Neural cell (in vitro differentiated cells): Measurements from ENCODE around the gene CAMLG.

Experiments
- CTCF ChIP-seq: fragments of 450-650 bp; IDR thresholded peaks from 2 replicates; pipeline ENCODE4 v1.5.1; 2014; ENCODE audit warnings: antibody characterized with exemption, mild to moderate bottlenecking, moderate library complexity; ENCODE audit not compliant: poor library complexity, severe bottlenecking
- EP300 ChIP-seq: fragments of 450-650 bp; conservative IDR thresholded peaks from 2 replicates; pipeline ENCODE4 v1.6.1; 2014; ENCODE audit warnings: antibody characterized with exemption, mild to moderate bottlenecking, moderate library complexity; ENCODE audit not compliant: poor library complexity, severe bottlenecking
- EZH2 ChIP-seq: fragments of 200-600, 300-800 bp; shearing (Covaris generic), sonication (generic); IDR thresholded peaks from 2 replicates; pipeline ENCODE4 v1.6.1; 2014; ENCODE audit warnings: antibody characterized with exemption, low read length, borderline replicate concordance, mild to moderate bottlenecking; ENCODE audit not compliant: insufficient read depth, poor library complexity, severe bottlenecking
- MXI1 ChIP-seq: fragments of 450-650 bp; conservative IDR thresholded peaks from 2 replicates; pipeline ENCODE4 v1.6.1; 2014; ENCODE audit warnings: antibody characterized with exemption, mild to moderate bottlenecking; ENCODE audit not compliant: poor library complexity, severe bottlenecking
- POLR2AphosphoS5 ChIP-seq: IDR thresholded peaks from 2 replicates; pipeline ENCODE4 v1.6.1; 2012
- RAD21 ChIP-seq: fragments of 450-650 bp; conservative IDR thresholded peaks from 2 replicates; pipeline ENCODE4 v1.6.1; 2014; ENCODE audit warnings: antibody characterized with exemption, mild to moderate bottlenecking, moderate library complexity
- SMC3 ChIP-seq: fragments of 450-650 bp; conservative IDR thresholded peaks from 2 replicates; pipeline ENCODE4 v1.6.1; 2014; ENCODE audit warnings: antibody characterized with exemption, mild to moderate bottlenecking, moderate library complexity; ENCODE audit not compliant: poor library complexity
- TAF1 ChIP-seq: IDR thresholded peaks from 2 replicates; pipeline ENCODE4 v1.6.1; 2012; ENCODE audit warnings: low read depth
- TF ChIP-seq, protein P1 (sequence below): IDR thresholded peaks from 2 replicates; pipeline ENCODE4 v1.6.1; 2012; ENCODE audit warnings: borderline replicate concordance

DNA sequence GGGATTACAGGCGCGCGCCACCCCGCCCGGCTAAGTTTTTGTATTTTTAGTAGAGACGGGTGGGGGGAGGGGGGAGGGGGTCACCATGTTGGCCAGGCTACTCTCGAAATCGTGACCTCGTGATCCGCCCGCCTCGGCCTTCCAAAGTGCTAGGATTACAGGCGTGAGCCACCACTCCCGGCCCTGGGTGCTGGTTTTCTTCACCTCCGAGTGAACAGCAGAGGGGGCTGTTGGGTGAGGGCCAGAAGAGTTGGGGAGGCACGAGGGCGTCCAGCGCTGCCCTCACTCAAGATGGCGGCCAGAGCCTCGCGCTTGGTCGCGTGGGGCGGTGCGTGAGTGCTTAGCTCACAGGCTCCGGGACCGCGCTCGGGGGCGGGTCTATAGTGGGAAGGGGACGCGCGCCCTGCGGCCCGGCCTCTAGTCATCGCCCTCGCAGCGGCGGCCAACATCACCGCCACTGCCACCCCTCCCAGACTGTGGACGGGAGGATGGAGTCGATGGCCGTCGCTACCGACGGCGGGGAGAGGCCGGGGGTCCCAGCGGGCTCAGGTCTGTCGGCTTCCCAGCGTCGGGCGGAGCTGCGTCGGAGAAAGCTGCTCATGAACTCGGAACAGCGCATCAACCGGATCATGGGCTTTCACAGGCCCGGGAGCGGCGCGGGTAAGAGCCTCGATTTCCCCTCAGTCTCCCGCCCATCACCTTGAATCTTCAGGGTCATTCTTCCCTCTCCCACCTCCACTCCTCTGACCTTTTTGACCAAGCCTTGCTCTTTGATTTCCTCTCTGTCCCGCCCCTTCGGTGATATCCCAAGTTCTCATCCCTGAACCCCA, at the start of gene CAMLG:
- TF ChIP-seq, protein P1, sequence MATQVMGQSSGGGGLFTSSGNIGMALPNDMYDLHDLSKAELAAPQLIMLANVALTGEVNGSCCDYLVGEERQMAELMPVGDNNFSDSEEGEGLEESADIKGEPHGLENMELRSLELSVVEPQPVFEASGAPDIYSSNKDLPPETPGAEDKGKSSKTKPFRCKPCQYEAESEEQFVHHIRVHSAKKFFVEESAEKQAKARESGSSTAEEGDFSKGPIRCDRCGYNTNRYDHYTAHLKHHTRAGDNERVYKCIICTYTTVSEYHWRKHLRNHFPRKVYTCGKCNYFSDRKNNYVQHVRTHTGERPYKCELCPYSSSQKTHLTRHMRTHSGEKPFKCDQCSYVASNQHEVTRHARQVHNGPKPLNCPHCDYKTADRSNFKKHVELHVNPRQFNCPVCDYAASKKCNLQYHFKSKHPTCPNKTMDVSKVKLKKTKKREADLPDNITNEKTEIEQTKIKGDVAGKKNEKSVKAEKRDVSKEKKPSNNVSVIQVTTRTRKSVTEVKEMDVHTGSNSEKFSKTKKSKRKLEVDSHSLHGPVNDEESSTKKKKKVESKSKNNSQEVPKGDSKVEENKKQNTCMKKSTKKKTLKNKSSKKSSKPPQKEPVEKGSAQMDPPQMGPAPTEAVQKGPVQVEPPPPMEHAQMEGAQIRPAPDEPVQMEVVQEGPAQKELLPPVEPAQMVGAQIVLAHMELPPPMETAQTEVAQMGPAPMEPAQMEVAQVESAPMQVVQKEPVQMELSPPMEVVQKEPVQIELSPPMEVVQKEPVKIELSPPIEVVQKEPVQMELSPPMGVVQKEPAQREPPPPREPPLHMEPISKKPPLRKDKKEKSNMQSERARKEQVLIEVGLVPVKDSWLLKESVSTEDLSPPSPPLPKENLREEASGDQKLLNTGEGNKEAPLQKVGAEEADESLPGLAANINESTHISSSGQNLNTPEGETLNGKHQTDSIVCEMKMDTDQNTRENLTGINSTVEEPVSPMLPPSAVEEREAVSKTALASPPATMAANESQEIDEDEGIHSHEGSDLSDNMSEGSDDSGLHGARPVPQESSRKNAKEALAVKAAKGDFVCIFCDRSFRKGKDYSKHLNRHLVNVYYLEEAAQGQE = peak; percentile 84
- TF ChIP-seq CTCF (peak; percentile 86), POLR2AphosphoS5 (peak; percentile 100), RAD21 (peak; percentile 59), MXI1 (peak; percentile 64), EP300 (peak; percentile 31), TAF1 (no peak), EZH2 (no peak), SMC3 (peak; percentile 72)
